ENCODE results near the gene HTR7.

The HTR7 gene

DNA sequence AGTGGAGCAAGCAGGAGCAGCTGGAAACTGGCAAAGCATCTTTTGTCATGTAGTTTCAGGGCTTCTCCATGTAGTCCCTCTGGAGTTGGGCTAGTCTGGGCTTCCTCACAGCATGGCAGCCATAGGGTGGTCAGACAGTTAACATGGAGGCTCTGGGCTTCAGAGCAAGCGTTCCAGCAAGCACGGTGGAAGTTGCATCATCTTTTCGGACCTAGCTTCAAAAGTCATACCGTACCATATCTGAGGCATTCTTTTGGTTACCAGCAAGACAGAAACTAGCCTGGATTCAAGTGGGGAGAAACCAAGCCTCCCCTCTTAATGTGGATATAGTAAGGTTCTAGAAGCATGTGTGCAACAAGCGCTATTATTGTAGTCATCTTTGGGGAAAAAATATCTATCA lies 135.0 kb downstream of the HTR7 start:
- Histone ChIP-seq H3K79me2 (ENCODE audit: insufficient read depth, low read length) (no peaks in the 10 kb centered on the region), H2AFZ (ENCODE audit: low read depth, low read length, severe bottlenecking) (no peak overlapping the region), H3K4me3 (ENCODE audit: insufficient read depth, low read length, poor library complexity, severe bottlenecking) (no peak overlapping the region), H3K36me3 (ENCODE audit: low read length) (no peaks in the 10 kb centered on the region), H3K4me2 (ENCODE audit: low read depth, low read length, poor library complexity, severe bottlenecking) (no peak overlapping the region), H3K27me3 (ENCODE audit: low read length) (no peaks in the 10 kb centered on the region; the same call in 1 of the 2 replicates), H3K9me3 (ENCODE audit: insufficient read depth, low read length) (no peaks in the 10 kb centered on the region), H3K27ac (ENCODE audit: low read depth, low read length) (no peak overlapping the region), H4K20me1 (ENCODE audit: low read depth, low read length) (no peaks in the 10 kb centered on the region), H3F3A (ENCODE audit: insufficient read depth) (no peaks in the 10 kb centered on the region), H3K9me2 (replicated peaks; ENCODE audit: insufficient read depth, low read length) (no peaks in the 10 kb centered on the region), H3K9ac (ENCODE audit: low read length) (no peak overlapping the region)
- no peak for TF ChIP-seq EZH2phosphoT487 (conservative IDR thresholded peaks at IDR 0.05; ENCODE audit: low read length)
- TF ChIP-seq, protein P1, sequence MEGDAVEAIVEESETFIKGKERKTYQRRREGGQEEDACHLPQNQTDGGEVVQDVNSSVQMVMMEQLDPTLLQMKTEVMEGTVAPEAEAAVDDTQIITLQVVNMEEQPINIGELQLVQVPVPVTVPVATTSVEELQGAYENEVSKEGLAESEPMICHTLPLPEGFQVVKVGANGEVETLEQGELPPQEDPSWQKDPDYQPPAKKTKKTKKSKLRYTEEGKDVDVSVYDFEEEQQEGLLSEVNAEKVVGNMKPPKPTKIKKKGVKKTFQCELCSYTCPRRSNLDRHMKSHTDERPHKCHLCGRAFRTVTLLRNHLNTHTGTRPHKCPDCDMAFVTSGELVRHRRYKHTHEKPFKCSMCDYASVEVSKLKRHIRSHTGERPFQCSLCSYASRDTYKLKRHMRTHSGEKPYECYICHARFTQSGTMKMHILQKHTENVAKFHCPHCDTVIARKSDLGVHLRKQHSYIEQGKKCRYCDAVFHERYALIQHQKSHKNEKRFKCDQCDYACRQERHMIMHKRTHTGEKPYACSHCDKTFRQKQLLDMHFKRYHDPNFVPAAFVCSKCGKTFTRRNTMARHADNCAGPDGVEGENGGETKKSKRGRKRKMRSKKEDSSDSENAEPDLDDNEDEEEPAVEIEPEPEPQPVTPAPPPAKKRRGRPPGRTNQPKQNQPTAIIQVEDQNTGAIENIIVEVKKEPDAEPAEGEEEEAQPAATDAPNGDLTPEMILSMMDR (IDR thresholded peaks at IDR 0.05; ENCODE audit: insufficient read depth, low read length, poor library complexity, severe bottlenecking), result no peak

DNA sequence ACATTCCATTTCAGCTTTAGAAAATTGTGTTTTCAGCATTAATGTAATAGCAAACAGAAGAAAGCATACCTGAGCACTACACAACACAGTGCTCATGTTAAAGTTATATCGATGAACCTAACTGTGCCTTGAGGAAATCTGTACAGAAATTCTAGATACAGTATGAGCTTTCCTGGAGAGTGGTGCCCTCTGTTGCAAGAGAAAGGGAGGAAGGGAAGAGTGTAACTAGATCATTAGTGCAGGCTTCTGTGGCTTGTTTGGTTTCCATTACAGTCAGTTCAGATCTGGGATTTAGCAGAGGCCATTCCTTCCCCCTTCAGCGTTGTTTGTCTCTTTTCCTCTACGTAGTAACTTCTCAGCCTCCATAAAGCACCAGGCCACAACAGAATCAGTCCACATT lies 139.7 kb downstream of the HTR7 start:
- no peak overlapping the region for H3K27ac ChIP-seq (ENCODE audit: low read depth, low read length)
- H4K20me1 ChIP-seq (ENCODE audit: low read depth, low read length), result no peaks in the 10 kb centered on the region

DNA sequence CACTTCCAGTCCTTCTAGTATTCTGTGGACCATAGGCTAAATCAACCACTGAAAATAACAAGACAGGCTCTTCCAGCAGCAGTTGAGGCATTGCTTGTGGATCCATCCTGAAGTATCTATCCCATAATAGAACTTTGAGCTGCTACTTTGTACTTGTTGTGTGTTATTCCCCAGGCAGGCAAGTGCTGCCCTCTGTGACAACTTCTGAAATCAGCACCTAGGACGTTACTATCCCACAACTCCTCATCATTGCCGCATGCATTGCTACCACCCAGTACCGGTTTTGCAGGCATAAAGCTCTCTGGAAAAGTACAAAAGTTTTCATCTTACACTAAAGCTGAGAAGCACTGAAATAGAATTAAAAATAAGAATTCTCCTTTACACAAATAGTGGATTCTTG lies 145.3 kb downstream of the HTR7 start:
- H3K27ac ChIP-seq (ENCODE audit: low read depth, low read length), result no peak overlapping the region
- H3K9ac ChIP-seq (ENCODE audit: low read length), result no peak overlapping the region
- H4K20me1 ChIP-seq (ENCODE audit: low read depth, low read length), result no peaks in the 10 kb centered on the region
- H3K4me2 ChIP-seq (ENCODE audit: low read depth, low read length, poor library complexity, severe bottlenecking), result no peak overlapping the region
- no peak for TF ChIP-seq EZH2phosphoT487 (conservative IDR thresholded peaks at IDR 0.05; ENCODE audit: low read length)
- TF ChIP-seq, protein P1 (IDR thresholded peaks at IDR 0.05; ENCODE audit: insufficient read depth, low read length, poor library complexity, severe bottlenecking), result no peak
- no peaks in the 10 kb centered on the region for H3K27me3 ChIP-seq (ENCODE audit: low read length)
- no peaks in the 10 kb centered on the region for H3K9me2 ChIP-seq (replicated peaks; ENCODE audit: insufficient read depth, low read length)
- H3K9me3 ChIP-seq (ENCODE audit: insufficient read depth, low read length), result no peaks in the 10 kb centered on the region
- no peak overlapping the region for H3K4me3 ChIP-seq (ENCODE audit: insufficient read depth, low read length, poor library complexity, severe bottlenecking)
- no peaks in the 10 kb centered on the region for H3K79me2 ChIP-seq (ENCODE audit: insufficient read depth, low read length)
- no peak overlapping the region for H2AFZ ChIP-seq (ENCODE audit: low read depth, low read length, severe bottlenecking)
- H3F3A ChIP-seq (ENCODE audit: insufficient read depth), result no peaks in the 10 kb centered on the region
- H3K36me3 ChIP-seq (ENCODE audit: low read length), result no peaks in the 10 kb centered on the region

More for the DNA sequence above, 139.7 kb downstream of the HTR7 start:
- no peaks in the 10 kb centered on the region; the same call in 1 of the 2 replicates for H3K27me3 ChIP-seq (ENCODE audit: low read length)
- no peaks in the 10 kb centered on the region for H3K9me2 ChIP-seq (replicated peaks; ENCODE audit: insufficient read depth, low read length)
- H3K79me2 ChIP-seq (ENCODE audit: insufficient read depth, low read length), result no peaks in the 10 kb centered on the region
- no peak overlapping the region for H3K4me3 ChIP-seq (ENCODE audit: insufficient read depth, low read length, poor library complexity, severe bottlenecking)
- H3K9me3 ChIP-seq (ENCODE audit: insufficient read depth, low read length), result no peaks in the 10 kb centered on the region
- no peak overlapping the region for H3K9ac ChIP-seq (ENCODE audit: low read length)
- H3K4me2 ChIP-seq (ENCODE audit: low read depth, low read length, poor library complexity, severe bottlenecking), result no peak overlapping the region
- no peaks in the 10 kb centered on the region for H3K36me3 ChIP-seq (ENCODE audit: low read length)
- no peaks in the 10 kb centered on the region for H3F3A ChIP-seq (ENCODE audit: insufficient read depth)
- TF ChIP-seq, protein P1 (IDR thresholded peaks at IDR 0.05; ENCODE audit: insufficient read depth, low read length, poor library complexity, severe bottlenecking), result no peak
- TF ChIP-seq EZH2phosphoT487 (conservative IDR thresholded peaks at IDR 0.05; ENCODE audit: low read length), result no peak
- no peak overlapping the region for H2AFZ ChIP-seq (ENCODE audit: low read depth, low read length, severe bottlenecking)

Measured in SU-DHL-6 (cell line).